NCI-H510A treated with DMSO at 0.1 percent for 48 hours (cell line): Measurements from ENCODE around the gene GK.
"Not testable (repeated sequence)": the region's sequence is repeated elsewhere in the genome, so short reads cannot be mapped to it uniquely, and the experiment has no call there.

ENCODE experiments used
- DNase-seq: peaks from one replicate; lab custom pipeline; 2025; lab: John Stamatoyannopoulos, UW

GK gene

DNA sequence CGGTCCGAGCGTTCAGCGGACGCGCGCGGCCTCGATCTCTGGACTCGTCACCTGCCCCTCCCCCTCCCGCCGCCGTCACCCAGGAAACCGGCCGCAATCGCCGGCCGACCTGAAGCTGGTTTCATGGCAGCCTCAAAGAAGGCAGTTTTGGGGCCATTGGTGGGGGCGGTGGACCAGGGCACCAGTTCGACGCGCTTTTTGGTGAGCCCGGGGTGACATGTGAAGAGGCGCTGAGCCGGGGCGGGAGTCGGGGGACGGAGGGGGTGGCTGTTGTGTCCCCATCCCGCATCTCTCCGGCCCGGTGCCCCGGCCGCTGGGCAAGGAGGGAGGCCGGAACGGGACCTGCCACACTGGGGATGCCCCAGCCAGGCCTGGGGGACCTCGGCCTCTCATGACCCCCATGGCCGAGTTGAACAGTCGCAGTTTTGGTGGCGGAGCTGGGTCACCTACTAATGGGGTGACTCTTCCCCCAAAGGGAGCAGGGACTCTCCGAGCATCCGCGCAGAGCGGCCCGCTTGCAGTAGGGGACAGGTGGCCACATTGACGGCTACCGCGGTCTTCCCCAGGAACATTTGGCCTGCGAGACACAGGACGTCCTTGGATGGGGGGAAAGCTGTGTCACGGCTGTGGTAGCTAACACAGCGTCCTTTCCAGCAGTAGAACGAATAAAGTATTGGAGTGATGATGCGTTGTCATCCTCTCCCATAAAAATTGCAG, at the start of gene GK:
Gene GK, plus strand, starts transcription at position 9 of the 717 bp plus-strand sequence. Its CDS starts 115 bp downstream, at position 124.
- peak; percentile 8 for DNase-seq

DNA sequence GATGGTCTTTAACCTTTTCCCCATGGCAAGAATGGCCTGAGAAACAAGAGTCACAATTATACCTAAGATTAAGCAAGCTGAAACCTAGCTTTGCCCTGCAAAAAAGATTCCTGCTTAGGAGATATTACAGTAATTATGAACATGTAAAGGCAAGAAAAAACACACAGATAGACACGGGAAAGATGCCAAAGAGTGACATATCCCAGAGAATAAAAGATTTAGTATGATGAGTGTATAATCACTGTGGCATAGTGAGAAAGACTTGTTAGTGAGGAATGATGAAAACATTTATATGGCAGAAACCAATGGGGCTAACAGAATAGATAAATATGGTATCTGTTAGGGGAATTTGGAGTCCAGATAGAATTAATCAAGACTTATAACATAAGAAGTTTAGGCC, 46.1 kb upstream of the GK start:
- DNase-seq = no peak

DNA sequence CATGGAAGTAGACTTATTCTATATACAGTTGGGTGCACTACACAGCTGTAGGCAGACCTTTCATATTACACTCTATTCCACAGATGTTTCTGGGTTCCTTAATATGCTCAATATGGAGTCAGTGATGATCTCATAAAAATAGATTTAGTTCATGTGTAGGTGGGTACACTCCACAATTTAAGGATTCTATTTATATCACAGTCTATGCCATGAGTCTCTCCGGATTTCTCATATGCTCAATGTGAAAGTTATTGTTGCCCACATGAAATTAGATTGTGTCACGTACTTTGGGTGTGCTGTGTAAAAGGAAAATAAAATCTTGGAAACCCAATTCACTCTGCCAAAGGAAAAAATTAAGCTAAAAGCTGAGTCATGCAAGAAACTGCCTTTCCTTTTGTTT, 43.2 kb upstream of the GK start:
- no peak for DNase-seq

DNA sequence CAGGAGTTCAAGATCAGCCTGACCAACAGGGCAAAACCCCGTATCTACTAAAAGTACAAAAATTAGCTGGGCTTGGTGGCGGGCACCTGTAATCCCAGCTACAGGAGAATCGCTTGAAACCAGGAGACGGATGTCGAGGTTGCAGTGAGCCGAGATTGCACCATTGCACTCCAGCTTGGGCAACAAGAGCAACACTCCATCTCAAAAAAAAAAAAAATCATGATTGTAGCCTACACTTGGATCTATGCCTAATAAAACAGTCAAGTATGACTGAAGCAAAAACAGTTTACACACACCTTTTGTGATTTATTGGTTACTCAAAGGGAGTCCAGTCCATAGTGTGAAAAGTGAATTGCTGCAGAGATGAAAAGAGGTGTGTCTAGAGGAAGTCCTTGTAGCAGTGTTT, 41.0 kb upstream of the GK start:
- DNase-seq = no peak

DNA sequence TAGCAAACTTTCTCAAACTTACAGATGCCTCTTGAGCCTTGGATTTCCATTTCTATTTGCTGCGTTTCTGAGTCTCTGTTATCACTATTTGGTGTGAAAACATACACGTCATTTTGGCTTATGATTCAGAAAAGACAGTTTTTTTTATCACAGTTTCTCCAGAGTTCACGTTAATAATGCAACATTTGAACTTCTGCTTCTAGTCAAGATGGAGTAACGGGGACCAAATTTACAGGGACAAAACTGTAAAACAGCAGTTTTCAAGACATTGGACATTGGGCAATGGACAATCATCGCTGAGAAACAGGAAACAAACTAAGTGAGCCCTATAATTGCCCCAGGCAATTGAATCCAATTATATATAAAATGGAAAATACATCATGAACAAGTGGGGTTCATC, 39.5 kb upstream of the GK start:
- DNase-seq = no peak

DNA sequence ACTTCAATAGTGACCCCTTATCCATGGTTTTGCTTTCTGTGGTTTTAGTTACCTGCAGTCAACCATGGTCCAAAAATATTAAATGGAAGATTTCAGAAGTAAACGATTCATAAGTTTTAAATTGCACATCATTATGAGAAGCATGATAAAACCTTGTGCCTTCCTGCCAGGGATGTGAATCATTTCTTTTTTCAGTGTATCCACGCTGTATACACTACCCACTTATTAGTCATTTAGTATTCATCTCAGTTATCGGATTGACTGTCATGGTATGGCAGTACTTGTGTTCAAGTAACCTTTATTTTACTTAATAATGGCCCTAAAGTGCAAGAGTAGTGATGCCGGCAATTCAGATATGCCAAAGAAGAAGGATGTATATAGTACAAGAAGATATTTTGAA, 38.0 kb upstream of the GK start:
- DNase-seq = no peak

DNA sequence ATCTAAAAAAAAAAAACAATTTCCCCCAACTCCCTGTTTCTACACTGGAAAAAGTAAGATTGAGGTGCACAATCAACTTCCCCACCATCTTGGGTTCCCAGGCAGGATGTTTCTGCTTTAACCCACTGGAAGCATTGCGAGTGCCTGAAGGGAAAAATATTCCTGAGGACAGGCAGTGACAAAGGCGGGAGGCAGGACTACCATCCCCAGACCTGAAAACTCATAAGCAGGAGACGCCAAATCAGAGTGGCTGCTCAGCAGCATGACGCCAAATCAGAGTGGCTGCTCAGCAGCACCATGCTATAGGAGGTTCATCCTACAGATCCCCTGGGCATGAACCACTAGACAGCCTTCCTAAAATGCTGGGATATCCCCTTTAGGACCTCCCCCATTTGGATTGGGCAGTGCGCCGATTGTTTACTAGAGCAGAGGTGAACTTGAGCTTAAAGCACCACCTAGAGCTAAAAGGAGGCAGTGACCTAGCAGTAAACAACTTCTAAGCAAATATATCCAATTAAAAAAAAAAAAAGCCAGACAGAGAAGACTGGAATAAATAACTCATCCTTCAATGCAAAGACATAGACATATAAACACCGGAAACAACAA, 35.0 kb upstream of the GK start:
- no peak for DNase-seq

DNA sequence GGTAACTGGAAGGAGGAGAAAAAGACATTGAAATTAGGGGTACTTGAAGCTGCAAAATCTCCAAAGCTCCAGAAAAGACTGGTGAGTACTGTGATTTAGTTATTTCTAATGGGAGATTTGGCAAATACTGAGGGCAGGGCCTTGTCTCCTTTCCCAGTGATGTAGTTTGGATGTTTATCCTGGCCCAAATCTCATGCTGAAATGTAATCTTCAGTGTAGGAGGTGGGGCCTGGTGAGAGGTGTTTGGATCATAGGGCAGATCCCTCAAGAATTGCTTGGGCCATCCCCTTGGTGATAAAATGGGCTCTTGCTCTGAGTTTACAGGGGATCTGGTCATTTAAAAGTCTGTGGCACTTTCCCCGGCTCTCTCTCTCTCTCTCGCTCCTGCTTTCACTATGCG, 33.1 kb upstream of the GK start:
- DNase-seq = no peak

DNA sequence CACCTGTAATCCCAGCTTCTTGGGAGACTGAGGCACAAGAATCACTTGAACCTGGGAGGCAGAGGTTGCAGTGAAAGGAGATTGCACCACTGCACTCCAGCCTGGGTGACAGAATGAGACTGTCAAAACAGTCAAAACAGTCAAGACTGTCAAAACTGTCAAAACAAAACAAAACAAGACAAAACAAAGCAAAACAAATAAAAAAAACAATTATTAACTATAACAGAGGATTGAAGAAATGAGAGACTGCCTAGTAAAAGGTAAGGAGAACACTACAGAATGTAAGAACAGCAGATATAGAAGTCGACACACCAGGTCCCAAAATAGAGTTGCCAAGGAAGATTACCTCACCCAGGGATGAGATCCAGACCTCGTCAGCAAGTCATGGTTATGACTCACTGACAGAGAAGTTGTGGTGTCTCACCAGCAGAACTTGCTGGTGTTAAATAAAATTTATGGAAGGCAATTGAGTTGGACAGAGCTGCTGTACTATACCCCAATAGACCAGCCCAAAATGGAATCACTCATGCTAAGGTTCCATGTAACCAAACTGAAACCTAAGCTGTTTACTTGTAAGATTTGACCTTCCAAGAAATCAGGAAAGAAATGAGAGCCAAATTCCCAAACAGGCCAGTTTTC, 32.1 kb upstream of the GK start:
- DNase-seq = no peak

DNA sequence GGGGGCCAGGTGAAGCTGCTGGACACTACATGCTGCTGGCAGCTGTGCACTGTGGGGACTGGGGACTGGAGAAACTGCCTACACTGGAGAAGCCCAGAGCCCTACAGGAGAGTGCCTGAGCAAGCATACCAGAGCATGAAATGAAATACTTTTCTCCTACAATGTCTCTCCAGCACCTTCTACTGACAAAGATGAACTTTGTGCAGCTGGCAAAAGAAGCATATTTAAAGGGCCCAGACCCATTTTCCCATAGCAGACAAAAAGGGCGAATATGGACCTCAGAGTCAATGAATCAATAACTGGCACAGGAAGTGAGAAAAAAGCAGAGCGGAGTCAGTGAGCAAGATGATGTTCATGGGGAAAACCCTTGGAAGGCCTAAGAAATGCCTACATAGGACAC, 30.9 kb upstream of the GK start:
- no peak for DNase-seq

DNA sequence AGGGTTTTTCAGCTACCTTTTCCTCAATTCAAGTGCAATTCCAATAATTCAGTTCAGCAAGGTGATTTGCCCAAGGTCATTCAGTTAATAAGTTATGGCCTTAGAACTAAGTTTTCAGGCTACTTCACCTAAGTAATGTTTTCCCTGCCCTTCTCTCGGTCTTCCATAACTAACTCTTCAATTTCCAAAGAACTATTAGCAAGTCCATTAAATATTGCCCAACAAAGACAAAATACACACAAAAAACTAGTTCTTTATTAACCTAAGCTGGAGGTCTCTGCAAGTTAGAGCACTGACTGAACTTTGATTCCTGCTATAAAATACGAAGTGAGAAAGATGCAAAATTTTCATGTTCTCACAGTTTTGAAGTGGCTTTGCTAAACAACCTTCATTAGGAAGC, 26.8 kb upstream of the GK start:
- no peak for DNase-seq

DNA sequence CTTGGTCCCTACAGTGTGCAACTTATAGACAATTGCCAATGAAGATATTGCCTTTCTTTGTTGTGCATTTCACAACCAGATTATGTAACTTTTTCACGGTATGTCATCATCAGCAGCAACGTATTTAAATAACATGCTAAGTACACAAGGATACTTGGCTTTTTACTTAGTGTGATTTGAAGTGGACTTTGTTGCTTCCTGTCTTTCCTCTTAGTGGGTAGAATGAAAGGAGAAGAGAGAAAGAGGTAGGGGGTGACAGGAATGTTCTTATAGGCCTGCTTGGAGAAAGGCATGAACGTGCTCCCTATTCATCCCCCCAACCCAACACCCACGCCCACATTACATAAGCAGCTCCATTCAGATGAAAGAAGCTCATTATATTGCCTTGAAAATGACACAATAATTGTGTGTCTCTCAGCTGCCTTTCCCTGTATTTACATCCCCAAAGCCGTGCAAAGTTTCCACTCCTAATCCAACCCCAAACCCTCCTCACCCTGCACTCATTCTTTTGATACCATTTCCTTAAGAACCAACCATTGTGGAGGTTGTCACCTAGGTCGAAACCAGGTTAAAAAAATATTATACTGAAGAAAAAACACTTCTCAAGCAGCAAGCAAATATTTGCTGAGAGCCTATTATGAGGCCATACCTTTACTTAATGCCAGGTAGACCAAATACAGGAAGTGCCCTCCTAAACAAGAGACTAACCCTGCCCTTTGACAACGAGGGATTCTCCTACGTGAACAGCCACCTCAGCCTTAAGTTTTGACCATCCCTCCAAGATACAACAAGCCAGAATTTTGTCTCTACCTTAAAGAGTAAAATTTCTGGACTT, 25.2 kb upstream of the GK start:
- peak; percentile 43 for DNase-seq

DNA sequence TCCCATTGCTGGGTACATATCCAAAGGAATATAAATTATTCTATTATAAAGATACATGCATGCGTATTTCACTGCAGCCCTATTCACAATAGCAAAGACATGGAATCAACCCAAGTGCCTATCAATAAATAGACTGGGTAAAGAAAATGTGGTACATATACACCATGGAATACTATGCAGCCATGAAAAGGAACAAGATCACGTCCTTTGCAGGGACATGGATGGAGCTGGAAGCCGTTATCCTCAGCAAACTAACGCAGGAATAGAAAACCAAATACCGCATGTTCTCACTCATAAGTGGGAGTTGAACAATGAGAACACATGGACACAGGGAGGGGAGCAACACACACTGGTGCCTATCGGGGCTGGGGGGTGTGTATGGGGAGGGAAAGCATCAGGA, 19.2 kb upstream of the GK start:
- not testable (repeated sequence) for DNase-seq

DNA sequence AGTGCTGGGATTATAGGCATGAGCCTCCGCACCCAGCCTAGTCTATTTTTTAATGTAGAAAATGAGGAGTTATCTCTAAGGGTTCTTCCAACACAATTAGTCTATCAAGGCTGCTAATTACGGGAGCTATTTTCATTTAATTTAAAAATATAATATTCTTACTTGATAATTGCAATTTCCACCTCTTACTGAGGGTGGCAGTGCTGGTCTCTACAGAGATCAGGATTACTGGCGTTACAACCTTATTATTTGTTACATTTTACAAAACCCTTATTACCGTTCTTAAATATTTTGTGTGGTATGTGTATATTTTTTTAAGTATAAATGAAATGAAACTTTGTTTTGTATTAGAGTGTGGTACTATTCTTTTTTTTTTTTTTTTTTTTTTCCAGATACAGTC, 17.6 kb upstream of the GK start:
- DNase-seq = no peak

DNA sequence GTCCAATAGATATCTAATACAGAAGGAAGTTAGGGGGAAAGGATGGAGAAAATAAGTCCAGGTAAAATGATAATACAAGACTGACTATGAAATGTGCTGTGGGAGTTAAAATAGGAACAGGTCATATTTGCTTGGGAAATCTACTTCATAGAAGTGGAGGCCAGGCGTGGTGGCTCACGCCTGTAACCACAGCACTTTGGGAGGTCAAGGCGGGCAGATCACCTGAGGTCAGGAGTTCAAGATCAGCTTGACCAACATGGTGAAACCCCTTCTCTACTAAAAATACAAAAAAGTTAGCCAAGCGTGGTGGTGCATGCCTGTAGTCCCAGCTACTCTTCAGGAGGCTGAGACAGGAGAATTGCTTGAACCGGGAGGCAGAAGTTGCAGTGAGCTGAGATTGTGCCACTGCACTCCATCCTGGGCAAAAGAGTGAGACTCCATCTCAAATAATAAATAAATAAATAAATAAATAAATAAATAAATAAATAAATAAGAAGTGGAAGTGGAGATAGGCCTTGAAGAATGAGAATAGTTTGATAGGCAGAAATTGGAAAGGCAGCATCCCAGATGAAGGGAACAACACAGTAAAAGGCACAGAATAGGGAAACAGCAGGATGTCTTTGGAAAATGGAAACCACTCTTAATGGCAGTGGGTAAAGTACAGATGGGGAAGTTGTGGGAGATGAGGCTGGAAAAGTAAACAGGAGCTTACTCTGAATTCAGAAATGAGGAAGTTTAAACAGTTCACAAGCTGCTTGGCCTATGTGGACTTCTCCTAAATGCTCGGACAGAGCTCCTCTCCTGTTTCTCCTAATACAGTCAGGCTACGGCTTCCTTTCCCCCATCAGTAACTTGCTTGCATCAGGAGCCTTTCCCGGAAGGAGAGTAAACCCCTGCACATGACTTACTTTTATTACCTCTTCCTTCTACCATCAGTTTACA, 15.1 kb upstream of the GK start:
- no peak for DNase-seq

DNA sequence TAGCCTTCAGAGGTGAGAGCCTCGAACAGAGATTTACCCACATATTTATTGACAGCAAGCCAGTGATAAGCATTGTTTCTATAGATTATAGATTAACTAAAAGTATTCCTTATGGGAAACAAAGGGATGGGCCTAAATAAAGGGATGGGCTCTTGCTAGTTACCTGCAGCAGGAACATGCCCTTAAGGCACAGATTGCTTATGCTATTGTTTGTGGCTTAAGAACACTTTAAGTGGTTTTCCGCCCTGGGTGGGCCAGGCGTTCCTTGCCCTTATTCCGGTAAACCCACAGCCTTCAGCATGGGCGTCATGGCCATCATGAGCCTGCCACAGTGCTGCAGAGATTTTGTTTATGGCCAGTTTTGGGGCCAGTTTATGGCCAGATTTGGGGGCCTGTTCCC, 13.5 kb upstream of the GK start:
- DNase-seq = not testable (repeated sequence)

DNA sequence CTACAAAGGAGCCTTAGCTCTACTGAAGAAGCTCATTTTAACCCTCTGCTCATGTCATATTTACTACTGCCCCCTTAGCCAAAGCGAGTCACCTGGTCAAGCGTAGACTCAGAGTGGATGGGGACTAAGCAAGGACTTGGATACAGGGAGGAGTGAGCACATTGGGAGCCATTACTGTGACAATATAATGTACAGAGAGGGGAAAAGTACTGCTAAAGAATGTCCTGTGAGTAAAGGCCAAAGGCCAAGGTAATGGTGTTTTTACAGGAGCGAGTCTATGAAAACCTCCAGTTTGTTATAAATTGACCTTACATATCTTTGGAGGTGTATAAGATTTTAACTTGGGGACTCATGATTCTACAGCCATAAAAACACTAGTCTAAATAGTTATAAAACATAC, 10.6 kb upstream of the GK start:
- no peak for DNase-seq

DNA sequence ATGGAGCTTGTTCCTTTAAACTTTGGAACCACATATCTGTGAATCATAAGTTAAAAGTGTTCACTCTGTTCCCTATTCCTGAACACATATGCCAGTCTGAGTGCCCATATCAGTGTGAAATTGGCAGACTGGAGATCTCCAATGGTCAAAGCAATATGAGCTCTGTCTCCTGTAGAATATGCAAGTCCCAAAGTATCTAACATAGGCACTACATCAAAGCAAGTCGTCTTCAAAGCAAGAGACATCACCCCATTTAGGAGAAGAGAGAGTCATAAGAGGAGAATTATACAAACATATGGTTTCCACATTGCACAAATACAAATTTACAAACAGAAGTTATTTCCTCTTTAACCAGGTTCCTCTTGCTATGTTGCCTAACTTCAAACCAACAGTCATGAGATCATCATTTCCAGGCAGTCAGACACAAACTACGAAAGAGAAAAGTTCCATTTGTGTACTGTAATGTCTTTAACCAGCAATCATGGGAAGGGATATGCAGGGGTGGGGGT, 9.9 kb upstream of the GK start:
- DNase-seq = no peak

DNA sequence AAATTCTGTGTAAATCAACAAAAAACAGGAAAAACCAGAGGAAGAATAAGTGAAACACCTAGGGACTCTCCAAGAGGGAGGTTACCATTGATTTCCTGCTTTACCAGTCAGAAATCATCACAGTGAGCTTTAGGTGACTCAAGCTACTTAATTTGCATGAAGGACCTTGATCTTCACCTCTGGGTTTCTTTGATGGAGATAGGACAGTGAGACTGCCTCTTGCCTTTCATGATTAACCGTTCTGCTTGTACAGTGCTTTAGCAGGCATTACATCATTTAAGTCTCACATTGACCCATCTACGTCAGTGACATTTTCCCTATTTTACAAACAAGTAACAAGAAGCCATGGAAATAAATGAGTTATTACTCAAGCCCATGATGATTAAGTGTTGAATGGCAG, 3.4 kb upstream of the GK start:
- no peak for DNase-seq

DNA sequence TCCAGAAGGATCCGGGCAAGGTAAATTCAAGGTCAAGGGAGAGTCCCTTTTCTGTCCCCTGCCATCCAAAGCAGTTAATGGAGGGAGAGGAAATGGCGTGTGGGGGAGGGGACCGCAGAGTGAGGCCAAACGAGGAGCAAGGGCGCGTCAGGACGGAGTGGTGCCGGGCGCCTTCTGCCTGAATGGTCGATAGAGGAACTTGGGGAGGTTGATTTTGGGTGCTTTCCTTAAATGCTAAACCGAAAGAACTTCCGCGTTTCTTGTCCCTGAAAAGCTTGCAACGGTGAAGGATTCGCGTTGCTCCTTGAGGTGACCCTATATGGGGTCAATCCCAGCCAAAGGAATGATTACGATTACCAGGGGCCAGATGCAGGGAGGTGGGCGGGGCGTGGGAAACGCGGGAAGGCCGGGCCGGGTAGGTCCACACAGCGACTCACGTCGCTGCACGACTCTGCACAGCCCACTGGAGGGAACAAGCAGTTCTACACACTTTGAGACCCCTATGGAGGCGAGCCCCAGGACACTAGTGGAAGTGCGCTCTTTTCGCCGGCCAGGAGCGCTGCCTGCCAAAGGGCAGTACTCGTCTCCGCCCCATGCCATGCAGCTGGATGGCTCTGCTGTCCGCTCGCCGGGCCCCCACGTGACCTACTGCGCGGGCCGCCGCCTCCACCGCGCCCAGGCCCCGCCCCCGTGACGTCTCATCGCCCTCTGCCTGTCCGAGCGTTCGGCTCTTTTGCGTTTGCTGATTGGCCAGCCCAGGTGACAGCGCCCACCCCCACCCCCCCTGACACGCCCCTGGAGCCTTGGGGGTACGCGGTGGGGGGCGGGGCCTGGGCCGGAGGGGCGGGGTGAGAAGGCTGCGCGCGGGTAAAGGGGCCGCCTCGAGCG, 452 bp upstream of the GK start:
- DNase-seq = peak; percentile 92
